Esophagus mucosa (tissue), 1 donor: Measurements from ENCODE around the gene SMPDL3A. TPM values are rescaled to one million over a fixed set of nuclear protein-coding genes. Genes with fewer than 3 reads are reported as not detected.

ENCODE experiments used
- ATAC-seq: fragments of 200-7000 bp; cut with Tn5 transposase; one replicate; pipeline ENCODE4 v1.9.1; 2020
- total RNA-seq: library from RNA; stranded (reverse); gene quantifications from one replicate; pipeline ENCODE4 v1.2.4, GENCODE V29; 2023
- donor health status: DM: yes; HTN: yes; CAD: no.

The SMPDL3A gene
- total RNA-seq, 1 donor from 2014 or later = 11.8 TPM

- no peak for ATAC-seq
Measured at GRCh38 chr6:122806291-122806690, 17.2 kb downstream of the SMPDL3A start.

- ATAC-seq = no peak
Measured at GRCh38 chr6:122808121-122808885, 19.2 kb downstream of the SMPDL3A start.

GRCh38 chr6:122809001-122809400 lies 19.9 kb downstream of the SMPDL3A start:
- ATAC-seq = no peak

- ATAC-seq = no peak
Measured at GRCh38 chr6:122809691-122810090, 20.6 kb downstream of the SMPDL3A start.

GRCh38 chr6:122810189-122810588 lies 21.1 kb downstream of the SMPDL3A start:
- no peak for ATAC-seq

- ATAC-seq = no peak
Measured at GRCh38 chr6:122817358-122817757, 28.3 kb downstream of the SMPDL3A start.

GRCh38 chr6:122817766-122818165 lies 28.7 kb downstream of the SMPDL3A start:
- ATAC-seq = no peak

- no peak for ATAC-seq
Measured at GRCh38 chr6:122818866-122819265, 29.8 kb downstream of the SMPDL3A start.

- ATAC-seq = no peak
Measured at GRCh38 chr6:122821095-122821494, 32.0 kb downstream of the SMPDL3A start.

GRCh38 chr6:122825163-122825562 lies 36.1 kb downstream of the SMPDL3A start:
- ATAC-seq = no peak

GRCh38 chr6:122829456-122829855 lies 40.4 kb downstream of the SMPDL3A start:
- no peak for ATAC-seq

- peak; percentile 43 for ATAC-seq
Measured at GRCh38 chr6:122831511-122831910, 42.5 kb downstream of the SMPDL3A start.

- ATAC-seq = no peak
Measured at GRCh38 chr6:122832459-122832858, 43.4 kb downstream of the SMPDL3A start.

GRCh38 chr6:122833021-122833491 lies 44.0 kb downstream of the SMPDL3A start:
- no peak for ATAC-seq

- ATAC-seq = no peak
Measured at GRCh38 chr6:122838060-122838780, 49.2 kb downstream of the SMPDL3A start.

GRCh38 chr6:122839472-122839871 lies 50.4 kb downstream of the SMPDL3A start:
- ATAC-seq = peak; percentile 83

GRCh38 chr6:122839906-122840305 lies 50.8 kb downstream of the SMPDL3A start:
- ATAC-seq = no peak

GRCh38 chr6:122845464-122845863 lies 56.4 kb downstream of the SMPDL3A start:
- no peak for ATAC-seq

GRCh38 chr6:122845916-122846612 lies 57.0 kb downstream of the SMPDL3A start:
- ATAC-seq = peak; percentile 62

- no peak for ATAC-seq
Measured at GRCh38 chr6:122853259-122853995, 64.4 kb downstream of the SMPDL3A start.
